IMR-90 (cell line): ENCODE data around the gene COX6B1. TPM values are rescaled to one million over a fixed set of nuclear protein-coding genes. Genes with fewer than 3 reads are reported as not detected.

Source experiments
- ATAC-seq: fragments of 200-7000 bp; cut with Tn5 transposase; 2 replicates; pipeline ENCODE4 v1.9.1; 2020; ENCODE audit warnings: low read depth, mild to moderate bottlenecking, moderate library complexity
- BruUV-seq: library from RNA; stranded (reverse); fragments of 400-500 nt; replicated peaks from 2 replicates; lab custom pipeline; 2021; lab: Mats Ljungman, UMichigan
- CTCF ChIA-PET: fragments of 300-600 bp; formaldehyde crosslinking; extraction: SDS; loops from one replicate; lab custom pipeline; 2021; ENCODE audit warnings: antibody characterized with exemption; lab: Yijun Ruan, JAX
- POLR2A ChIA-PET: fragments of 300-600 bp; sonication (Branson Sonifier 250); formaldehyde crosslinking; loops from one replicate; lab custom pipeline; 2022; ENCODE audit warnings: antibody characterized with exemption; ENCODE audit not compliant: unreplicated experiment; lab: Charles Lee
- DNase-seq: peaks from one replicate; pipeline ENCODE4 v3.0.0; 2013
- H2AFZ ChIP-seq: replicated peaks from 2 replicates; pipeline ENCODE3; 2013; ENCODE audit warnings: low read length, mild to moderate bottlenecking; ENCODE audit not compliant: poor library complexity
- H2AK5ac ChIP-seq: 2 replicates; pipeline ENCODE4 v1.6.1; 2013; ENCODE audit warnings: low read depth, low read length, inconsistent platforms
- H2AK9ac ChIP-seq: replicated peaks from 2 replicates; pipeline ENCODE3; 2013; ENCODE audit warnings: mild to moderate bottlenecking, low read depth, low read length, moderate library complexity; ENCODE audit not compliant: poor library complexity
- H2BK120ac ChIP-seq: 2 replicates; pipeline ENCODE4 v1.6.1; 2013; ENCODE audit warnings: low read depth, low read length, inconsistent platforms
- H2BK15ac ChIP-seq: 3 replicates; pipeline ENCODE4 v1.6.1; 2013; ENCODE audit warnings: low read depth, low read length, inconsistent platforms
- H2BK20ac ChIP-seq: 2 replicates; pipeline ENCODE4 v1.6.1; 2013; ENCODE audit warnings: low read depth, mild to moderate bottlenecking, inconsistent platforms, low read length, moderate library complexity
- H2BK5ac ChIP-seq: 2 replicates; pipeline ENCODE4 v1.6.1; 2013; ENCODE audit warnings: mild to moderate bottlenecking, low read depth, low read length, inconsistent platforms; ENCODE audit not compliant: poor library complexity, severe bottlenecking
- H3K14ac ChIP-seq: replicated peaks from 2 replicates; pipeline ENCODE4 v1.6.1; 2013; ENCODE audit warnings: low read depth, low read length, inconsistent platforms
- H3K18ac ChIP-seq: 2 replicates; pipeline ENCODE4 v1.6.1; 2013; ENCODE audit warnings: low read depth, low read length, control low read depth
- H3K23ac ChIP-seq: 2 replicates; pipeline ENCODE4 v1.6.1; 2013; ENCODE audit warnings: low read depth, low read length, inconsistent platforms
- H3K27ac ChIP-seq: 2 replicates; pipeline ENCODE4 v1.5.1; 2013; ENCODE audit warnings: mild to moderate bottlenecking, control low read depth, low read length; ENCODE audit not compliant: insufficient read depth
- H3K27me3 ChIP-seq: 2 replicates; pipeline ENCODE4 v1.6.1; 2013; ENCODE audit warnings: low read length; ENCODE audit not compliant: control insufficient read depth, insufficient read depth
- H3K36me3 ChIP-seq: 2 replicates; pipeline ENCODE4 v1.6.1; 2013; ENCODE audit warnings: low read length, mixed read lengths; ENCODE audit not compliant: control insufficient read depth, insufficient read depth
- H3K4ac ChIP-seq: 2 replicates; pipeline ENCODE4 v1.6.1; 2013; ENCODE audit warnings: low read depth, low read length, inconsistent platforms
- H3K4me1 ChIP-seq: 2 replicates; pipeline ENCODE4 v1.6.1; 2013; ENCODE audit warnings: low read length, mixed read lengths; ENCODE audit not compliant: control insufficient read depth, insufficient read depth
- H3K4me2 ChIP-seq: 2 replicates; pipeline ENCODE4 v1.6.1; 2013; ENCODE audit warnings: low read depth, mild to moderate bottlenecking, control low read depth, low read length, moderate library complexity
- H3K4me3 ChIP-seq: 2 replicates; pipeline ENCODE4 v1.5.1; 2013; ENCODE audit warnings: low read depth, mild to moderate bottlenecking, control low read depth, low read length, moderate library complexity; ENCODE audit not compliant: insufficient read depth
- H3K56ac ChIP-seq: 2 replicates; pipeline ENCODE4 v1.6.1; 2013; ENCODE audit warnings: low read length, inconsistent platforms; ENCODE audit not compliant: insufficient read depth; ENCODE audit errors: extremely low read depth
- H3K79me1 ChIP-seq, 2 experiments: 2 replicates each; pipeline ENCODE4 v1.6.1; 2013; ENCODE audit warnings: low read length in 2 of 2, inconsistent platforms in 1 of 2, low read depth in 1 of 2
- H3K9ac ChIP-seq: 2 replicates; pipeline ENCODE4 v1.6.1; 2013; ENCODE audit warnings: low read depth, low read length, control low read depth
- H3K9me1 ChIP-seq: 2 replicates; pipeline ENCODE4 v1.6.1; 2013; ENCODE audit warnings: low read length, inconsistent platforms; ENCODE audit not compliant: insufficient read depth
- H3K9me3 ChIP-seq: 2 replicates; pipeline ENCODE4 v1.6.1; 2013; ENCODE audit warnings: low read length; ENCODE audit not compliant: control insufficient read depth, insufficient read depth
- H4K20me1 ChIP-seq: 2 replicates; pipeline ENCODE4 v1.6.1; 2013; ENCODE audit warnings: low read length, inconsistent platforms; ENCODE audit not compliant: insufficient read depth
- H4K5ac ChIP-seq: 2 replicates; pipeline ENCODE4 v1.6.1; 2013; ENCODE audit warnings: mild to moderate bottlenecking, low read depth, low read length, control low read depth
- H4K8ac ChIP-seq, 2 experiments: 2 replicates each; pipeline ENCODE4 v1.6.1; 2013; ENCODE audit warnings: low read depth in 2 of 2, low read length in 2 of 2, control low read depth in 1 of 2, inconsistent platforms in 1 of 2
- H4K91ac ChIP-seq: 2 replicates; pipeline ENCODE4 v1.6.1; 2013; ENCODE audit warnings: low read depth, low read length, inconsistent platforms; ENCODE audit not compliant: insufficient read depth
- CEBPB ChIP-seq: IDR thresholded peaks from 2 replicates; pipeline ENCODE4 v1.6.1; 2012; ENCODE audit warnings: low read depth, low read length, improper control_type of control experiment
- NFE2L2 ChIP-seq: fragments of 150-350 bp; IDR thresholded peaks from 2 replicates; pipeline ENCODE4 v1.6.1; 2016; ENCODE audit warnings: low read depth, mild to moderate bottlenecking, low read length
- WGBS, 2 experiments: methylation state at CpG; one replicate each; pipeline versions ENCODE4 v1.1.5 to v1.1.7; 2013; ENCODE audit warnings: missing lambda C conversion rate in 2 of 2; ENCODE audit not compliant: insufficient read length in 1 of 2; ENCODE audit errors: extremely low coverage in 2 of 2; 5-methylcytosine and 5-hydroxymethylcytosine counted together
- dilution Hi-C: fragments of 300-500 bp; cut with HindIII; formaldehyde crosslinking; loops from one replicate; pipeline ENCODE4 v1.14.3; 2018; ENCODE audit warnings: low sequenced_read_pairs; ENCODE audit not compliant: unreplicated experiment
- in situ Hi-C: fragments of 300-500 bp; cut with MboI; formaldehyde crosslinking; loops from 3 replicates; pipeline ENCODE4 v1.14.3; 2019; ENCODE audit warnings: low sequenced_read_pairs, inconsistent platforms, mixed read lengths
- intact Hi-C: fragments of 100-400 bp; cut with micrococcal nuclease; formaldehyde crosslinking; loops from 2 replicates; pipeline ENCODE4 v1.10.0; 2022
- polyA plus RNA-seq, 3 experiments: library from polyadenylated mRNA; depleted of rRNA; stranded (reverse); fragments of >200 nt; gene quantifications; 2 replicates each; pipeline ENCODE4 v1.2.3, GENCODE V29; 2012; ENCODE audit warnings: low replicate concordance in 1 of 3
- total RNA-seq: library from RNA; depleted of rRNA; stranded (reverse); fragments of >200 nt; gene quantifications from 2 replicates; pipeline ENCODE4 v1.2.3, GENCODE V29; 2012
- TF ChIP-seq, protein P1 (sequence below): fragments of 150-350 bp; IDR thresholded peaks from 2 replicates; pipeline ENCODE4 v1.6.1; 2016; ENCODE audit warnings: low read depth, mild to moderate bottlenecking, low read length, moderate library complexity, borderline replicate concordance
- TF ChIP-seq, protein P2 (sequence below): fragments of 150-350 bp; IDR thresholded peaks from 2 replicates; pipeline ENCODE4 v1.6.1; 2017; ENCODE audit warnings: mild to moderate bottlenecking, antibody characterized with exemption, low read length, low read depth

Gene COX6B1
- total and polyA plus RNA-seq, 2 of the 4 experiments (the other 2 are of a cell fraction): 914 to 983 TPM

DNA sequence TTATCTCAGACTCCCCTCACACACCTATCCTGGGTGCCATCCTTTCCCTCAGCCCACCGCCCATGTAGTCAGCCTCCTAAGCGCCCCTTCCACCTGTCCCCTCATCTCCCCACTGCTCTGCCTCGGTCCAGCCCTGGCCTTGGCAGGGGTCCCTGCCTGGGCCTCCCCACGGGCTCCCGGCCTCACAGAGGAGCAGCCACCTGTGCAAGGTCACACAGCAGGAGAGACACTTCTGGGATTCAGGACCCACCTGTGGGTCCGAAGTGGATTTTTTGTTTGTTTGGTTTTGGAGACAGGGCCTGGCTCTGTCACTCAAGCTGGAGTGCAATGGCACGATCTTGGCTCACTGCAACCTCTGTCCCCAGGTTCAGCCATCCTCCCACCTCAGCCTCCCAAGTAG, 17.5 kb downstream of the COX6B1 start:
- DNase-seq (no peak), ATAC-seq (no peak)
- Histone ChIP-seq H4K8ac (no peak overlapping the region), H3K27ac (no peak overlapping the region), H2AFZ (no peak overlapping the region), H3K4ac (no peak overlapping the region), H3K9me3 (no peaks in the 10 kb centered on the region), H3K9me1 (no peaks in the 10 kb centered on the region), H3K56ac (no peak overlapping the region), H3K14ac (no peak overlapping the region), H3K4me2 (no peak overlapping the region), H3K18ac (no peak overlapping the region), H2BK20ac (no peak overlapping the region), H3K23ac (no peak overlapping the region), H3K9ac (no peak overlapping the region), H4K5ac (no peak overlapping the region), H2BK15ac (no peak overlapping the region), H2BK120ac (no peak overlapping the region), H3K27me3 (peaks cover 5% of the 10 kb centered on the region; the same call in 1 of the 2 replicates), H2AK9ac (no peak overlapping the region), H2BK5ac (no peak overlapping the region), H3K4me1 (no peaks in the 10 kb centered on the region), H4K91ac (no peak overlapping the region), H2AK5ac (no peak overlapping the region), H3K36me3 (peaks cover 21% of the 10 kb centered on the region), H3K79me1 (peaks cover 0 to 4% of the 10 kb centered on the region in 2 experiments; a peak in 1 of 4 replicates), H3K4me3 (no peak overlapping the region), H4K20me1 (0 out of 2 replicates have a peak, but pooled peaks cover 7% of the 10 kb centered on the region)
- dilution Hi-C loops (no loop called here), in situ Hi-C loops (no loop called here), intact Hi-C loops (no loop called here)
- TF ChIP-seq, protein P1, sequence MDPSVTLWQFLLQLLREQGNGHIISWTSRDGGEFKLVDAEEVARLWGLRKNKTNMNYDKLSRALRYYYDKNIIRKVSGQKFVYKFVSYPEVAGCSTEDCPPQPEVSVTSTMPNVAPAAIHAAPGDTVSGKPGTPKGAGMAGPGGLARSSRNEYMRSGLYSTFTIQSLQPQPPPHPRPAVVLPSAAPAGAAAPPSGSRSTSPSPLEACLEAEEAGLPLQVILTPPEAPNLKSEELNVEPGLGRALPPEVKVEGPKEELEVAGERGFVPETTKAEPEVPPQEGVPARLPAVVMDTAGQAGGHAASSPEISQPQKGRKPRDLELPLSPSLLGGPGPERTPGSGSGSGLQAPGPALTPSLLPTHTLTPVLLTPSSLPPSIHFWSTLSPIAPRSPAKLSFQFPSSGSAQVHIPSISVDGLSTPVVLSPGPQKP: no peak
- TF ChIP-seq CEBPB (no peak), NFE2L2 (no peak)
- TF ChIP-seq, protein P2, sequence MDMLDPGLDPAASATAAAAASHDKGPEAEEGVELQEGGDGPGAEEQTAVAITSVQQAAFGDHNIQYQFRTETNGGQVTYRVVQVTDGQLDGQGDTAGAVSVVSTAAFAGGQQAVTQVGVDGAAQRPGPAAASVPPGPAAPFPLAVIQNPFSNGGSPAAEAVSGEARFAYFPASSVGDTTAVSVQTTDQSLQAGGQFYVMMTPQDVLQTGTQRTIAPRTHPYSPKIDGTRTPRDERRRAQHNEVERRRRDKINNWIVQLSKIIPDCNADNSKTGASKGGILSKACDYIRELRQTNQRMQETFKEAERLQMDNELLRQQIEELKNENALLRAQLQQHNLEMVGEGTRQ: no peak
- no CpG with 5 or more reads among the region's 7 CpGs for WGBS, 2 experiments
- ChIA-PET POLR2A (no interaction called here), CTCF (no interaction called here)
- no TSS peak for BruUV-seq
